AG08395 (cell line): ENCODE results near the gene MGST1.
"Not testable (repeated sequence)": the region's sequence is repeated elsewhere in the genome, so short reads cannot be mapped to it uniquely, and the experiment has no call there.

Source experiments
- DNase-seq: peaks from one replicate; pipeline ENCODE4 v3.0.0; 2012; ENCODE audit warnings: mixed read lengths, low spot score

MGST1 gene

DNA sequence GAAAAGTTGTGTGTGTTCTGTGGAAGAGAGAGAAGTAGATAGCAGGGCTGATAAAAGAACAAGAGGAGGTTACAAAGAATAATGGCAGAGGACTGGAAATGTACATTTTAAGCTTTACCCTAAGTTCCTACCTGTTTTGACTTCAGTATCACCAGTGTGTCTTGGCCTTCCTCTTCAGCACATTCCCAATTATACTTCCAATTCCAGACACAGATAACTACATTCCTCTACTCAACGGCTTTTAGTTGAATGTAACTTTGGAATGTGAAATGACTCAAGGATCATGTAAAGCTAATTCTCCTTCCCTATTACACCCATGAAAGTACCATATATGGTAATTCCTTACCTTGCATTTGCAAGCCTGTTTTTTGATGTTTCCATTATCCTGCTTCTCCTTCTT, 5.0 kb downstream of the MGST1 start:
- peak; percentile 8 for DNase-seq

GRCh38 chr12:16358878-16359277, 11.4 kb downstream of the MGST1 start:
- no peak for DNase-seq

- peak; percentile 49 for DNase-seq
These were observed 12.4 kb downstream of the MGST1 start for GRCh38 chr12:16359512-16360491.

- no peak for DNase-seq
These were observed 13.8 kb downstream of the MGST1 start for GRCh38 chr12:16361142-16361783.

- DNase-seq, result no peak
These were observed 15.1 kb downstream of the MGST1 start for GRCh38 chr12:16362550-16362949.

- DNase-seq, result no peak
These were observed 21.7 kb downstream of the MGST1 start for GRCh38 chr12:16369156-16369555.

- DNase-seq, result no peak
These were observed 22.7 kb downstream of the MGST1 start for GRCh38 chr12:16370096-16370495.

DNA sequence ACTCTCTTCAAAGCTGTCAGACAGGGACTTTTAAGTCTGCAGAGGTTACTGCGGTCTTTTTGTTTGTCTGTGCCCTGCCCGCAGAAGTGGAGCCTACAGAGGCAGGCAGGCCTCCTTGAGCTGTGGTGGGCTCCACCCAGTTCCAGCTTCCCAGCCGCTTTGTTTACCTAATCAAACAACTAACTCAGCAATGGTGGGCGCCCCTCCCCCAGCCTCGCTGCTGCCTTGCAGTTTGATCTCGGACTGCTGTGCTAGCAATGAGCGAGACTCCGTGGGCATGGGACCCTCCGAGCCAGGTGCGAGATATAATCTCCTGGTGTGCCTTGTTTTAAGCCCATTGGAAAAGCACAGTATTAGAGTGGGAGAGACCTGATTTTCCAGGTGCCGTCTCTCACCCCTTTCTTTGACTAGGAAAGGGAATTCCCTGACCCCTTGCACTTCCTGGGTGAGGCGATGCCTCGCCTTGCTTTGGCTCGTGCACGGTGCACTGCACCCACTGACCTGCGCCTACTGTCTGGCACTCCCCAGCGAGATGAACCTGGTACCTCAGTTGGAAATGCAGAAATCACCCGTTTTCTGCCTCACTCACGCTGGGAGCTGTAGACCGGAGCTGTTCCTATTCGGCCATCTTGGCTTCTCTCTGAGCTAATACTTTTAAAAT, 35.3 kb downstream of the MGST1 start:
- not testable (repeated sequence) for DNase-seq

DNA sequence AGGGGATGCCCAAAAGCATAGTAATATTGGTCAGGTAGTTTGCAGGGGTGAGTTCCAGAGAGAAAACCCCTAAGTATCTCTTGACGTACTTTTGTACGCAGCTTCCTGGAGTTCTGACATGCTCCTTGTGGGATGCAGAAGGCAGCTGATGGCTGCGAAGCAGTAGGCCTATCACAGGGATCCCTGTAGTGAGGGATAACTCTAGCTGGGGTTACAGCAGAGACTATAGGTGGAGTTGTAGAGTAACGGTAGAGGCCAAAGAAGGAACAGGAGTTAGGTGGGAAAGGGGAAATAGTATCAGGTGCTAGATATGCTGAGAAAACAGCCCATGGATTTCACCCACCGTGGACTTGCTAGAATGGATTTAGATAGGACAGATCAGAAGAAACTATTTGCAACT, 37.3 kb downstream of the MGST1 start:
- no peak for DNase-seq

DNA sequence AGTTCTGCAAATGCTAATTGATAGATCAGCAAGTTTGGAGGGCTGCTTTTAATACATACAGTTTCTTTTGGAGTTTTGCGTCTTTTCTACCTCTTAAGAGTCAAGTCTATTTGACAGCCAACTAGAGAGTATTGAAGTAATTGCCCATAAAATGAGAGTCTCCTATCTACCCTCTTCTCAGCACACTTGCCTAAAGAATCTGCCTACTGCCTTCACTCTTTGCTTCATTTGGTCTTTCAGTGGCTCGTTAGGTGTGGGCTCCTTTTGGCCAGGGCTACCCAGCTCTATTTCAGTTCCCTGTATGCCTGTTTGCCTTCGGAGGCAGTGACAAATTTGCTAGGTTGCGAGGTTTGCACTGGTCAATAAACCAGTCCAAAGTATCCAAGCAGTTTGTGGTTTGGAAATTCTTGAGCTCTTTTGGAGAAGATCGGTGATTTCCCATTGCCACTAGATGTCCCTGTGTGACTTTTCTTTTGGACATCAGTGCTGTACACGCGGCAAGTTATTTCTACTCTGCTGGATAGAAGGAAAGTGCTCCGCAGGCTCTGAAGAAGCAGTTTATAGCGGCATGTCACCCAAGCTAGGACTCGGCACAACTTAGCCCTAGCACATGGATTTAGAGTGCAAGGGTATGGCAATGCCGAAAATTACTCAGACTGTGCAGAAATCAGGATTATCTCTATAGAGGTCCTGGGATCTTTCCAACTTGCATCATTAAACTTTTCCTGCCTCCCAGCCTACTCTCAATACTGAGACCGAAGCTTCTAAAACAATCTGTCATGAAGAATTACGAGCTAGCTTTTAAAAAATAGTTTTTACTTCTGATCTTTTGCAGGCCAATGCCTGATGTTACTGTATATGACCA, 38.6 kb downstream of the MGST1 start:
- peak; percentile 73 for DNase-seq

DNA sequence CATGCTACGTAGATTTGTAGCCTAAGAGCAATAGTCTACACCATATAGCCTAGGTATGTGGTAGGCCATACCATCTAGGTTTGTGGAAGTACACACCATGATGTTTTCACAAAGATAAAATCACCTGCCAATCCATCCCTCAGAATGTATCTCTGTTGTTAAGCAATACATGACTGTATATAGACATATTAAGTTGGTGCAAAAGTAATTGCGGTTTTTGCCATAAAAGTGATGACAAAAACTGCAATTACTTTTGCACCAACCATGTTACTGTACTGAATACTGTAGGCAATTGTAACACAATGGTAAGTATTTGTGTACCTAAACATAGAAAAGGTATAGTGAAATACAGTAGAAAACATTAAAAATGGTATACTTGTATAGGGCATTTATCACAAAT, 40.5 kb downstream of the MGST1 start:
- no peak for DNase-seq

- DNase-seq, result peak; percentile 40
These were observed 42.1 kb downstream of the MGST1 start for GRCh38 chr12:16389594-16389993.

- no peak for DNase-seq
These were observed 45.5 kb downstream of the MGST1 start for GRCh38 chr12:16392846-16393535.

DNA sequence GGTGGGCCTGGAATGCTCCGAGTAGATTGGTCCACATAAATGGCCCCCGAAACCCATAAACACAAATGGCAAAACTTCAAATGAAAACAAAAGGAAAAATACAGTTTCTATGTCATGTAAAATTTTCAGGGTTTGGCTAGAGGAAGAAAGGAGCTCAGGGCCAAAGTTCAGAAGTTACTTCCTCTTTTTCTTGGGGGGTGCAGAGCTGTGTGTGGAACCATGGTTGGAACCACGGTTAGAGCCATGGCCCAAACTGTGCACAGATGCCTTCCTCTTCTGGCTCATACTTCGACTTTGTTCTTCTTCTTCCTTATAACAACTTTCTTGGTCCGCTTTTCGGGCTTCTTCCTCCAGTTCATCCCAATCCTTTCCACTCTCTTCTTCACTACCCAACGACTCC, 51.7 kb downstream of the MGST1 start:
- no peak for DNase-seq

DNA sequence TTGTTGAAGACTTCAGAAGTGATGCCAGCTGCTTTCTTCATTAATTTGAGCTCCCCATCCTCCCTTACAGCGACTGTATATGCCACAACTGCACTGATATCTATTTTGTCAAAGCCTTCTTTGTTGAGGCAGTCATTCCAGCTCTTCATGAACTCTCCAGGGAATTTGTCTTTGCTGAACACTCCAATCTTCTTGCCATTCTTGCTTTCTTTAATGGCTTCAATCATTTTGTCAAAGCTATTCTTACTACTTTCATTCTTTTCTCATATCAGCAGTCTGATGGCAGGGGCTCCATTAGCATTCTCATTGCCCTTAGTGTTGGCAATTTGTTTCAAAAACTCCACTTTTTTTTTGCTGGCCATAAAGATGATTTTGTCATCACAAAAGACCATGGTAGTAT, 54.4 kb downstream of the MGST1 start:
- DNase-seq, result not testable (repeated sequence)

- DNase-seq, result no peak
These were observed 59.9 kb downstream of the MGST1 start for GRCh38 chr12:16407346-16407745.
